ENCODE data around the gene SHISAL2B.
"Not testable (repeated sequence)": the region's sequence is repeated elsewhere in the genome, so short reads cannot be mapped to it uniquely, and the experiment has no call there.

SHISAL2B gene

GRCh38 chr5:64690417-64691151 lies at the start of gene SHISAL2B:
Gene SHISAL2B (plus strand): TSS chr5:64690503. CDS start chr5:64690624, 121 bp downstream.
- DNase-seq, result no peak

- DNase-seq, result no peak
Observed at GRCh38 chr5:64644831-64645230, 45.5 kb upstream of the SHISAL2B start.

GRCh38 chr5:64646169-64646568 lies 44.1 kb upstream of the SHISAL2B start:
- no peak for DNase-seq

GRCh38 chr5:64649512-64649911 lies 40.8 kb upstream of the SHISAL2B start:
- DNase-seq, result no peak

GRCh38 chr5:64653766-64654560 lies 36.3 kb upstream of the SHISAL2B start:
- DNase-seq, result no peak

- no peak for DNase-seq
Observed at GRCh38 chr5:64654561-64654938, 35.8 kb upstream of the SHISAL2B start.

- DNase-seq, result no peak
Observed at GRCh38 chr5:64655596-64655995, 34.7 kb upstream of the SHISAL2B start.

- DNase-seq, result no peak
Observed at GRCh38 chr5:64659289-64659688, 31.0 kb upstream of the SHISAL2B start.

GRCh38 chr5:64663181-64663580 lies 27.1 kb upstream of the SHISAL2B start:
- DNase-seq, result not testable (repeated sequence)

- DNase-seq, result no peak
Observed at GRCh38 chr5:64665243-64665642, 25.1 kb upstream of the SHISAL2B start.

- DNase-seq, result no peak
Observed at GRCh38 chr5:64666078-64666477, 24.2 kb upstream of the SHISAL2B start.

GRCh38 chr5:64667068-64667467 lies 23.2 kb upstream of the SHISAL2B start:
- no peak for DNase-seq

GRCh38 chr5:64670277-64670676 lies 20.0 kb upstream of the SHISAL2B start:
- DNase-seq, result no peak

GRCh38 chr5:64671678-64672077 lies 18.6 kb upstream of the SHISAL2B start:
- no peak for DNase-seq

GRCh38 chr5:64678374-64678773 lies 11.9 kb upstream of the SHISAL2B start:
- no peak for DNase-seq

- no peak for DNase-seq
Observed at GRCh38 chr5:64680289-64680688, 10.0 kb upstream of the SHISAL2B start.

- no peak for DNase-seq
Observed at GRCh38 chr5:64682608-64683007, 7.7 kb upstream of the SHISAL2B start.

GRCh38 chr5:64685866-64686265 lies 4.4 kb upstream of the SHISAL2B start:
- DNase-seq, result no peak

- no peak for DNase-seq
Observed at GRCh38 chr5:64688391-64688790, 1.9 kb upstream of the SHISAL2B start.

- DNase-seq, result no peak
Observed at GRCh38 chr5:64688965-64689364, 1.3 kb upstream of the SHISAL2B start.

GRCh38 chr5:64690104-64690416 lies 243 bp upstream of the SHISAL2B start:
- DNase-seq, result no peak

- DNase-seq, result no peak
Observed at GRCh38 chr5:64691291-64691690, 988 bp downstream of the SHISAL2B start.

GRCh38 chr5:64693636-64694035 lies 3.3 kb downstream of the SHISAL2B start:
- DNase-seq, result no peak

- not testable (repeated sequence) for DNase-seq
Observed at GRCh38 chr5:64696414-64696813, 6.1 kb downstream of the SHISAL2B start.

- DNase-seq, result no peak
Observed at GRCh38 chr5:64700765-64701164, 10.5 kb downstream of the SHISAL2B start.

Data from activated effector memory CD4-positive, alpha-beta T cell treated with Interleukin-2 at 50 U/mL for 16 hours (primary cell).